GM12878 (cell line): ENCODE measurements around the gene TWF1. TPM values are rescaled to one million over a fixed set of nuclear protein-coding genes. Genes with fewer than 3 reads are reported as not detected.

Experiments
- ATAC-seq: fragments of 200-7000 bp; cut with Tn5 transposase; 3 replicates; pipeline ENCODE4 v1.9.1; 2020; ENCODE audit warnings: mild to moderate bottlenecking, moderate library complexity
- BruUV-seq: library from RNA; stranded (reverse); fragments of 400-500 nt; replicated peaks from 2 replicates; lab custom pipeline; 2021; lab: Mats Ljungman, UMichigan
- CTCF ChIA-PET: fragments of 300-600 bp; sonication (Branson Sonifier 250); formaldehyde crosslinking; extraction: SDS; loops from one replicate; lab custom pipeline; 2021; ENCODE audit warnings: inconsistent platforms; lab: Yijun Ruan, JAX
- POLR2A ChIA-PET: fragments of 350-600 bp; formaldehyde crosslinking; extraction: SDS; loops from one replicate; lab custom pipeline; 2021; ENCODE audit warnings: inconsistent platforms; lab: Charles Lee
- RAD21 ChIA-PET: fragments of 300-600 bp; sonication (Branson Sonifier 250); formaldehyde crosslinking; loops from one replicate; lab custom pipeline; 2023; ENCODE audit warnings: antibody characterized with exemption; ENCODE audit not compliant: unreplicated experiment; lab: Charles Lee
- SMC1A ChIA-PET: fragments of 300-600 bp; sonication (Branson Sonifier 250); formaldehyde crosslinking; loops from one replicate; lab custom pipeline; 2023; ENCODE audit not compliant: unreplicated experiment, uncharacterized antibody; lab: Charles Lee
- DNase-seq: peaks from one replicate; pipeline ENCODE4 v3.0.0-alpha.2; 2011; ENCODE audit warnings: low read depth, low spot score
- FAIRE-seq: peaks from 3 replicates; lab custom pipeline; 2011; peaks lifted over from hg19 to GRCh38; lab: Jason Lieb, UNC
- H2AFZ ChIP-seq: 2 replicates; pipeline ENCODE4 v1.6.0; 2011; ENCODE audit warnings: low read depth, low read length, control low read depth; ENCODE audit not compliant: control insufficient read depth
- H3K27ac ChIP-seq: 2 replicates; pipeline ENCODE4 v1.5.1; 2011; ENCODE audit warnings: control low read depth; ENCODE audit not compliant: control insufficient read depth, insufficient read depth
- H3K27me3 ChIP-seq, 2 experiments: replicated peaks in 1 of 2; 2 replicates each; pipeline versions ENCODE4 v1.6.0 to v1.6.1; 2011; ENCODE audit warnings: low read length in 1 of 2; ENCODE audit not compliant: control insufficient read depth in 2 of 2, insufficient read depth in 2 of 2
- H3K36me3 ChIP-seq, 2 experiments: 2 replicates each; pipeline ENCODE4 v1.5.1; 2011; ENCODE audit warnings: low read length in 1 of 2; ENCODE audit not compliant: control insufficient read depth in 2 of 2, insufficient read depth in 2 of 2
- H3K4me1 ChIP-seq: 2 replicates; pipeline ENCODE4 v1.6.1; 2011; ENCODE audit warnings: mild to moderate bottlenecking, low read length, moderate library complexity, mixed read lengths; ENCODE audit not compliant: control insufficient read depth, insufficient read depth
- H3K4me2 ChIP-seq: 2 replicates; pipeline ENCODE4 v1.6.0; 2011; ENCODE audit warnings: control low read depth; ENCODE audit not compliant: control insufficient read depth, insufficient read depth
- H3K4me3 ChIP-seq: fragments of 200-600 bp; sonication (generic); 2 replicates; pipeline ENCODE4 v1.5.1; 2016
- H3K79me2 ChIP-seq: 2 replicates; pipeline ENCODE4 v1.6.0; 2011; ENCODE audit warnings: low read length; ENCODE audit not compliant: control insufficient read depth, insufficient read depth
- H3K9ac ChIP-seq: 2 replicates; pipeline ENCODE4 v1.8.0; 2011; ENCODE audit warnings: low read length, control low read depth, mixed read lengths; ENCODE audit not compliant: control insufficient read depth, insufficient read depth
- H3K9me3 ChIP-seq: replicated peaks from 3 replicates; pipeline ENCODE4 v1.5.1; 2011; ENCODE audit warnings: mild to moderate bottlenecking, low read length; ENCODE audit not compliant: control insufficient read depth, insufficient read depth
- H4K20me1 ChIP-seq: 2 replicates; pipeline ENCODE4 v1.6.0; 2011; ENCODE audit not compliant: control insufficient read depth, insufficient read depth
- BHLHE40 ChIP-seq, 2 experiments: fragments of 450-650 bp in 1 of 2; IDR thresholded peaks; 2 replicates each; pipeline ENCODE4 v1.6.1; 2011 to 2017; ENCODE audit warnings: low read depth in 2 of 2, borderline replicate concordance in 1 of 2, improper control_type of control experiment in 1 of 2, low read length in 1 of 2, mild to moderate bottlenecking in 1 of 2
- CBX5 ChIP-seq: sonication (generic); IDR thresholded peaks from 2 replicates; pipeline ENCODE4 v1.6.1; 2016; ENCODE audit warnings: low read depth, moderate library complexity, mild to moderate bottlenecking, inconsistent platforms
- EED ChIP-seq: sonication (generic); IDR thresholded peaks from 2 replicates; pipeline ENCODE4 v1.6.1; 2016; ENCODE audit warnings: antibody characterized with exemption, low read depth
- GATAD2B ChIP-seq: fragments of 450-650 bp; conservative IDR thresholded peaks from 2 replicates; pipeline ENCODE4 v1.6.1; 2017; ENCODE audit warnings: low read depth, mild to moderate bottlenecking, moderate library complexity
- MTA2 ChIP-seq: fragments of 450-650 bp; IDR thresholded peaks from 2 replicates; pipeline ENCODE4 v1.6.1; 2016; ENCODE audit warnings: low read depth, mild to moderate bottlenecking, moderate library complexity
- NBN ChIP-seq: fragments of 450-650 bp; IDR thresholded peaks from 2 replicates; pipeline ENCODE4 v1.6.1; 2016
- SMAD5 ChIP-seq: IDR thresholded peaks from 2 replicates; pipeline ENCODE4 v1.6.1; 2016; ENCODE audit warnings: antibody characterized with exemption, low read depth
- SUPT20H ChIP-seq: IDR thresholded peaks from 2 replicates; pipeline ENCODE4 v1.6.1; 2011; ENCODE audit warnings: low read depth, mild to moderate bottlenecking, low read length, moderate library complexity, borderline replicate concordance; ENCODE audit not compliant: control insufficient read depth
- TCF7 ChIP-seq: IDR thresholded peaks from 2 replicates; pipeline ENCODE4 v1.6.1; 2014; ENCODE audit warnings: antibody characterized with exemption, borderline replicate concordance
- ZSCAN29 ChIP-seq: fragments of 450-650 bp; IDR thresholded peaks from 2 replicates; pipeline ENCODE4 v1.6.1; 2017; ENCODE audit warnings: mild to moderate bottlenecking, moderate library complexity
- in situ Hi-C: fragments of 300-500 bp; cut with MboI; formaldehyde crosslinking; loops from 9 replicates; pipeline ENCODE4 v1.14.3; 2018; ENCODE audit warnings: mixed read lengths
- intact Hi-C: fragments of 100-400 bp; cut with micrococcal nuclease; formaldehyde crosslinking; loops from one replicate; pipeline ENCODE4 v1.14.2; 2022; ENCODE audit not compliant: unreplicated experiment
- polyA plus RNA-seq, 11 experiments: library from polyadenylated mRNA; depleted of rRNA in 4 of 11; unstranded in 6 of 11; stranded (reverse) in 5 of 11; fragments of >200 nt; fragmentation: Nextera tagmentation in 4 of 11; fragmentation: Illumina TruSeq in 1 of 11; extraction: Ambion mirVana in 4 of 11; extraction: Trizol in 1 of 11; gene quantifications; 1 replicate in 1 of 11; 2 replicates in 10 of 11; pipeline versions ENCODE4 v1.2.1 to v1.2.3, GENCODE V29; 2011 to 2016; ENCODE audit warnings: inconsistent platforms in 2 of 11, missing spikeins in 2 of 11, low read depth in 1 of 11
- total RNA-seq, 4 experiments: library from RNA; depleted of rRNA in 3 of 4; stranded (reverse); fragments of >200 nt in 3 of 4; fragmentation: Illumina TruSeq in 1 of 4; extraction: Trizol in 1 of 4; gene quantifications; 2 replicates each; pipeline versions ENCODE4 v1.2.1 to v1.2.3, GENCODE V29; 2013 to 2021
- TF ChIP-seq, protein P1 (sequence below): fragments of 450-650 bp; IDR thresholded peaks from 2 replicates; pipeline ENCODE4 v1.6.1; 2018; ENCODE audit warnings: mild to moderate bottlenecking, low read depth, moderate library complexity; ENCODE audit not compliant: partially characterized antibody
- TF ChIP-seq, protein P2 (sequence below): fragments of 450-650 bp; IDR thresholded peaks from 2 replicates; pipeline ENCODE4 v1.6.1; 2017; ENCODE audit warnings: mild to moderate bottlenecking, low read depth, inconsistent platforms; ENCODE audit not compliant: poor library complexity, severe bottlenecking
- TF ChIP-seq, protein P3 (sequence below): fragments of 450-650 bp; IDR thresholded peaks from 2 replicates; pipeline ENCODE4 v1.6.1; 2017; ENCODE audit warnings: mild to moderate bottlenecking

Gene TWF1
- total and polyA plus RNA-seq, 10 of the 15 experiments (the other 5 are each of a cell fraction or from before 2014, with no cell fraction given): 8.7 to 23.5 (median 18.4) TPM

DNA sequence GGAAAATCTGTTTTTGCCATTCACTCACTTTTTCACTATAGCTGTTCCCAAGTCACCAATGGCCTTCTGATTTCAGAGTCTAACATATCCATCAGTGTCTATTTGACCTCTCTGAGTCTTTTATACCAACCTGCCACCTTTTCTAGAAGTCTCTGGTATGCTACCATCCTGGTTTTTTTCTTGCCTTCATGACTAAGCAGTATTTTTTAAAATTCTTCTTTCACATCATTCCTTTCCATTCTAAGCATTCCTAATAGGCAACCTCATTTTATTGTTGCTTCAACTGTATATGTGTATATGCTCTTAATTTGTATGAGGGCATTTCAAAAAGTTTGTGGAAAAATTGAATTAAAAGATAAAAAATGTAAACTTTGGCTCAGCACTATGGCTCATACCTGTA lies 42.3 kb downstream of the TWF1 start:
- intact Hi-C loops: no loop called here
- POLR2A ChIA-PET: interaction anchor here (0.6 kb wide), 1 partner anchor 43 kb away, joined by 3 read pairs; the partner anchor contains the start of gene TWF1
- ATAC-seq: no peak
- Histone ChIP-seq H3K9ac (no peak overlapping the region), H3K79me2 (peaks cover 33% of the 10 kb centered on the region), H3K4me2 (no peak overlapping the region), H3K9me3 (no peaks in the 10 kb centered on the region; the same call in 2 of the 3 replicates), H3K4me3 (no peak overlapping the region), H4K20me1 (no peaks in the 10 kb centered on the region), H3K4me1 (0 out of 2 replicates have a peak, but pooled peaks cover 4% of the 10 kb centered on the region), H3K27ac (no peak overlapping the region), H2AFZ (no peak overlapping the region), H3K27me3 (no peaks in the 10 kb centered on the region), H3K36me3 (peaks cover 0 to 3% of the 10 kb centered on the region in 2 experiments; a peak in 1 of 4 replicates)
- TF ChIP-seq SUPT20H: no peak
- no peak for TF ChIP-seq CBX5
- TF ChIP-seq, protein P1, sequence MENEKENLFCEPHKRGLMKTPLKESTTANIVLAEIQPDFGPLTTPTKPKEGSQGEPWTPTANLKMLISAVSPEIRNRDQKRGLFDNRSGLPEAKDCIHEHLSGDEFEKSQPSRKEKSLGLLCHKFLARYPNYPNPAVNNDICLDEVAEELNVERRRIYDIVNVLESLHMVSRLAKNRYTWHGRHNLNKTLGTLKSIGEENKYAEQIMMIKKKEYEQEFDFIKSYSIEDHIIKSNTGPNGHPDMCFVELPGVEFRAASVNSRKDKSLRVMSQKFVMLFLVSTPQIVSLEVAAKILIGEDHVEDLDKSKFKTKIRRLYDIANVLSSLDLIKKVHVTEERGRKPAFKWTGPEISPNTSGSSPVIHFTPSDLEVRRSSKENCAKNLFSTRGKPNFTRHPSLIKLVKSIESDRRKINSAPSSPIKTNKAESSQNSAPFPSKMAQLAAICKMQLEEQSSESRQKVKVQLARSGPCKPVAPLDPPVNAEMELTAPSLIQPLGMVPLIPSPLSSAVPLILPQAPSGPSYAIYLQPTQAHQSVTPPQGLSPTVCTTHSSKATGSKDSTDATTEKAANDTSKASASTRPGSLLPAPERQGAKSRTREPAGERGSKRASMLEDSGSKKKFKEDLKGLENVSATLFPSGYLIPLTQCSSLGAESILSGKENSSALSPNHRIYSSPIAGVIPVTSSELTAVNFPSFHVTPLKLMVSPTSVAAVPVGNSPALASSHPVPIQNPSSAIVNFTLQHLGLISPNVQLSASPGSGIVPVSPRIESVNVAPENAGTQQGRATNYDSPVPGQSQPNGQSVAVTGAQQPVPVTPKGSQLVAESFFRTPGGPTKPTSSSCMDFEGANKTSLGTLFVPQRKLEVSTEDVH: no peak
- no peak for TF ChIP-seq BHLHE40 (IDR thresholded peaks at IDR 0.05; ENCODE audit: borderline replicate concordance in 1 of 2, low read depth in 2 of 2, low read length in 1 of 2)
- no peak for TF ChIP-seq EED
- no peak for TF ChIP-seq ZSCAN29
- no peak for TF ChIP-seq SMAD5
- no peak for TF ChIP-seq NBN
- no peak for TF ChIP-seq GATAD2B
- TF ChIP-seq TCF7: no peak
- TF ChIP-seq, protein P2, sequence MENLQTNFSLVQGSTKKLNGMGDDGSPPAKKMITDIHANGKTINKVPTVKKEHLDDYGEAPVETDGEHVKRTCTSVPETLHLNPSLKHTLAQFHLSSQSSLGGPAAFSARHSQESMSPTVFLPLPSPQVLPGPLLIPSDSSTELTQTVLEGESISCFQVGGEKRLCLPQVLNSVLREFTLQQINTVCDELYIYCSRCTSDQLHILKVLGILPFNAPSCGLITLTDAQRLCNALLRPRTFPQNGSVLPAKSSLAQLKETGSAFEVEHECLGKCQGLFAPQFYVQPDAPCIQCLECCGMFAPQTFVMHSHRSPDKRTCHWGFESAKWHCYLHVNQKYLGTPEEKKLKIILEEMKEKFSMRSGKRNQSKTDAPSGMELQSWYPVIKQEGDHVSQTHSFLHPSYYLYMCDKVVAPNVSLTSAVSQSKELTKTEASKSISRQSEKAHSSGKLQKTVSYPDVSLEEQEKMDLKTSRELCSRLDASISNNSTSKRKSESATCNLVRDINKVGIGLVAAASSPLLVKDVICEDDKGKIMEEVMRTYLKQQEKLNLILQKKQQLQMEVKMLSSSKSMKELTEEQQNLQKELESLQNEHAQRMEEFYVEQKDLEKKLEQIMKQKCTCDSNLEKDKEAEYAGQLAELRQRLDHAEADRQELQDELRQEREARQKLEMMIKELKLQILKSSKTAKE: no peak
- TF ChIP-seq, protein P3, sequence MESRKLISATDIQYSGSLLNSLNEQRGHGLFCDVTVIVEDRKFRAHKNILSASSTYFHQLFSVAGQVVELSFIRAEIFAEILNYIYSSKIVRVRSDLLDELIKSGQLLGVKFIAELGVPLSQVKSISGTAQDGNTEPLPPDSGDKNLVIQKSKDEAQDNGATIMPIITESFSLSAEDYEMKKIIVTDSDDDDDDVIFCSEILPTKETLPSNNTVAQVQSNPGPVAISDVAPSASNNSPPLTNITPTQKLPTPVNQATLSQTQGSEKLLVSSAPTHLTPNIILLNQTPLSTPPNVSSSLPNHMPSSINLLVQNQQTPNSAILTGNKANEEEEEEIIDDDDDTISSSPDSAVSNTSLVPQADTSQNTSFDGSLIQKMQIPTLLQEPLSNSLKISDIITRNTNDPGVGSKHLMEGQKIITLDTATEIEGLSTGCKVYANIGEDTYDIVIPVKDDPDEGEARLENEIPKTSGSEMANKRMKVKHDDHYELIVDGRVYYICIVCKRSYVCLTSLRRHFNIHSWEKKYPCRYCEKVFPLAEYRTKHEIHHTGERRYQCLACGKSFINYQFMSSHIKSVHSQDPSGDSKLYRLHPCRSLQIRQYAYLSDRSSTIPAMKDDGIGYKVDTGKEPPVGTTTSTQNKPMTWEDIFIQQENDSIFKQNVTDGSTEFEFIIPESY: no peak
- no peak for TF ChIP-seq MTA2
- no peak for FAIRE-seq
- in situ Hi-C loops: no loop called here
- DNase-seq: no peak
- SMC1A ChIA-PET: interaction anchor here (1.1 to 1.2 kb wide), 2 partner anchors 10 to 119 kb away, joined by 3 read pairs; no protein-coding TSS in a partner anchor
- BruUV-seq: no TSS peak
- RAD21 ChIA-PET: interaction anchor here (1.0 to 1.6 kb wide), 2 partner anchors 8 to 39 kb away, joined by 3 to 4 read pairs; no protein-coding TSS in a partner anchor
- CTCF ChIA-PET: interaction anchor here (0.6 kb wide), 1 partner anchor 312 kb away, joined by 3 read pairs; no protein-coding TSS in a partner anchor
